HG03354 (cell line): ENCODE data around the gene ASTE1.
"Not testable (repeated sequence)": the region's sequence is repeated elsewhere in the genome, so short reads cannot be mapped to it uniquely, and the experiment has no call there.

ENCODE experiments used
- ATAC-seq: cut with Tn5 transposase; IDR thresholded peaks from one replicate; pipeline ENCODE4 v1.9.1; 2021; ENCODE audit warnings: mild to moderate bottlenecking; ENCODE audit not compliant: unreplicated experiment, poor library complexity, severe bottlenecking

ASTE1 gene

GRCh38 chr3:131020122-131020693 lies 6.4 kb downstream of the ASTE1 start:
- ATAC-seq = peak; percentile 70

GRCh38 chr3:131018970-131019369 lies 7.7 kb downstream of the ASTE1 start:
- ATAC-seq = no peak

GRCh38 chr3:131009698-131010097 lies 16.9 kb downstream of the ASTE1 start:
- no peak for ATAC-seq

GRCh38 chr3:131008326-131008725 lies 18.3 kb downstream of the ASTE1 start:
- no peak for ATAC-seq

GRCh38 chr3:131007782-131008181 lies 18.8 kb downstream of the ASTE1 start:
- no peak for ATAC-seq

GRCh38 chr3:131007256-131007655 lies 19.4 kb downstream of the ASTE1 start:
- ATAC-seq = no peak

- ATAC-seq = no peak
These were observed 22.0 kb downstream of the ASTE1 start for GRCh38 chr3:131004603-131005002.

- no peak for ATAC-seq
These were observed 25.6 kb downstream of the ASTE1 start for GRCh38 chr3:131001071-131001470.

- no peak for ATAC-seq
These were observed 29.3 kb downstream of the ASTE1 start for GRCh38 chr3:130997289-130997688.

- no peak for ATAC-seq
These were observed 34.3 kb downstream of the ASTE1 start for GRCh38 chr3:130992344-130992743.

GRCh38 chr3:130991126-130991525 lies 35.5 kb downstream of the ASTE1 start:
- ATAC-seq = no peak

GRCh38 chr3:130990282-130990681 lies 36.3 kb downstream of the ASTE1 start:
- no peak for ATAC-seq

GRCh38 chr3:130981469-130981868 lies 45.2 kb downstream of the ASTE1 start:
- no peak for ATAC-seq

GRCh38 chr3:130979117-130979516 lies 47.5 kb downstream of the ASTE1 start:
- ATAC-seq = no peak

- ATAC-seq = no peak
These were observed 49.9 kb downstream of the ASTE1 start for GRCh38 chr3:130976706-130977105.

- ATAC-seq = no peak
These were observed 51.4 kb downstream of the ASTE1 start for GRCh38 chr3:130975251-130975650.

GRCh38 chr3:130974201-130974600 lies 52.4 kb downstream of the ASTE1 start:
- ATAC-seq = no peak

- ATAC-seq = no peak
These were observed 53.2 kb downstream of the ASTE1 start for GRCh38 chr3:130973406-130973805.

- ATAC-seq = not testable (repeated sequence)
These were observed 54.0 kb downstream of the ASTE1 start for GRCh38 chr3:130972592-130972991.

GRCh38 chr3:130971208-130971607 lies 55.4 kb downstream of the ASTE1 start:
- ATAC-seq = no peak

GRCh38 chr3:130969621-130970020 lies 57.0 kb downstream of the ASTE1 start:
- no peak for ATAC-seq

GRCh38 chr3:130968221-130968620 lies 58.4 kb downstream of the ASTE1 start:
- ATAC-seq = no peak
